ENCODE results near the gene GHRL. TPM values are rescaled to one million over a fixed set of nuclear protein-coding genes. Genes with fewer than 3 reads are reported as not detected.

GHRL gene
- total RNA-seq, 1 donor from 2014 or later, result 2.2 TPM

DNA sequence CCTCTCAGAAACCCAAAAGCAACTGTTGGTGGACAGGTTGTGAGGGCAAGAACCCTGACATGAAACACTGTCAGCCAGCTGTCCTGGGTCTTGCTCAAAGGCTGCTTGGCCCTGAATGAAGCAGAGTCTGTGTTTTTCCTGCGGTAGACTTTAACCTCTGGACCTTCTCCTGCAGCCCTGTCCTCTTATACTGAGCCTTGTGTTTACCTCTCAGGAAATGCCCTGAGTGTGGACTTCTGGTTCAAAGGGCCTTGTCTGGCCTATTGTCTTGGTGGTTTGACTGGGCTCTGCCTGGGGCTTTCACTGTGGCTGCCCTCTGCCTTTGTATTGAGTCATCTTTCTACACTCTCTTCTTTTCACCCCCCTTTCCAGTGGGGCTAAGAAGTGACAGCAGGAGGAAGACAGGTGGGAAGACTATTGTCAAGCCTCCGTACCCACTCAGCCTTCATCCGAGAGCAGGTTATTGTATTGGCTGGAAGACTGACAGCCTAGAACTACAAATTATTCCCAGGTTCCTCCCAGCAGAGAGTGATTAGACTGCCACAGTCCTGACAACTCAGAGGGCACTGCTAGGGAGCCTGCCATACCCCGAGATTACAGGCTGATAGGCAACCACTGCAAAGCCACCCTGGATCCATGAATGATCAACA, 24.7 kb upstream of the GHRL start:
- H3K36me3 ChIP-seq, result peaks cover 65% of the 10 kb centered on the region

DNA sequence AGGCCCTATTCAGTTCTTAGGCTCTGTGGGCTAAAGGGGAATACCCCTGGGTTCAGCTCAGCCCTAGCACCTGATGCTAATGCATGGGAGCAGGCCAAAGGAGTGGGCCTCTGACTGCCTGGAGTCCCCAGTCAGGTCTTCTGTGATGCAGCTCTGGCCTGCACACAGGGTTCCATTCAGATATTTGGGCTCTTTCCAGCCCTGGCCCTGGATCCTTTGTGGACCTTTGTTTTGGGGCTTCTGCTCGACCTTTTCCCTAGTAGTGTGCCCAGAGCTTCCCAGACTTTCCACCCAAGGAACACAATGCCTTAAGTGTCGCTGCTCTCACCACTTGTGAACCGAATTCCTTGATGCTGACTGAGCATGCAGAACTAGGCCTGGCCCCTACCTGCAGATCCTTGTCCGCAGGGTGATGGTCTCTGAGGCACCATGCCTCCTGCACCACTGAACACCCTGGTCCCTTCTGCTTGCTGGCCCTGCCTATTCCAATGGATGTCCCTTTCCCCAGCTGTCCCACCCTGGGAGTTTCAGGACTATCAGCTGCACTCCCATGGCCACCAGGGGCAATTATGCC, 23.1 kb upstream of the GHRL start:
- peaks cover 80% of the 10 kb centered on the region for H3K36me3 ChIP-seq

More for the DNA sequence above, 24.7 kb upstream of the GHRL start:
- DNase-seq (no peak), ATAC-seq (no peak)
- no peaks in the 10 kb centered on the region for H3K27me3 ChIP-seq
- TF ChIP-seq, protein P1, sequence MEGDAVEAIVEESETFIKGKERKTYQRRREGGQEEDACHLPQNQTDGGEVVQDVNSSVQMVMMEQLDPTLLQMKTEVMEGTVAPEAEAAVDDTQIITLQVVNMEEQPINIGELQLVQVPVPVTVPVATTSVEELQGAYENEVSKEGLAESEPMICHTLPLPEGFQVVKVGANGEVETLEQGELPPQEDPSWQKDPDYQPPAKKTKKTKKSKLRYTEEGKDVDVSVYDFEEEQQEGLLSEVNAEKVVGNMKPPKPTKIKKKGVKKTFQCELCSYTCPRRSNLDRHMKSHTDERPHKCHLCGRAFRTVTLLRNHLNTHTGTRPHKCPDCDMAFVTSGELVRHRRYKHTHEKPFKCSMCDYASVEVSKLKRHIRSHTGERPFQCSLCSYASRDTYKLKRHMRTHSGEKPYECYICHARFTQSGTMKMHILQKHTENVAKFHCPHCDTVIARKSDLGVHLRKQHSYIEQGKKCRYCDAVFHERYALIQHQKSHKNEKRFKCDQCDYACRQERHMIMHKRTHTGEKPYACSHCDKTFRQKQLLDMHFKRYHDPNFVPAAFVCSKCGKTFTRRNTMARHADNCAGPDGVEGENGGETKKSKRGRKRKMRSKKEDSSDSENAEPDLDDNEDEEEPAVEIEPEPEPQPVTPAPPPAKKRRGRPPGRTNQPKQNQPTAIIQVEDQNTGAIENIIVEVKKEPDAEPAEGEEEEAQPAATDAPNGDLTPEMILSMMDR (IDR thresholded peaks at IDR 0.05), result no peak
- no peak overlapping the region for H3K4me3 ChIP-seq
- no peak overlapping the region for H3K27ac ChIP-seq
- intact Hi-C loops (cut with DNase I), result no loop called here
- H3K9me3 ChIP-seq, result no peaks in the 10 kb centered on the region
- peaks cover 15% of the 10 kb centered on the region for H3K4me1 ChIP-seq

DNA sequence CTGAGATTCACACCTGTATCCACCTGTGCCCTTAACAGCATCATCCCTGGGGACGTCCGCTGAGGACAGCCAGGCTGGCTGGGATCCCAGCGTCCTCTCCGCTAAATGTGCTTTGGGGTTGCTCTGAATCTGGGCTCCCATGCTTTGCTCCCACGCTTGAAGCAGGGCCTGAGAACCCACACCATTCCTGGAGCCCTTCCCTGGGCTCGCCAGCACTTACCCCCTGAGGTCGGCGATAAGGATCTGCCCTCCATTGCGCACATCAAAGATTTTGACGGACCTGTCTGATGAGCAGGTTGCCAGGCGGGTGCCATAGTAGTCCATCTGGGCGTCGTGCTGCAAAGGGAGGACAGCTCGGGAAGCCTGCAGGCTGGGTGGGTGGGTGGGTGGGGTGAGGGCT, 22.4 kb upstream of the GHRL start:
- no peak overlapping the region for H3K27ac ChIP-seq
- peaks cover 17% of the 10 kb centered on the region for H3K4me1 ChIP-seq
- intact Hi-C loops (cut with DNase I), result no loop called here
- H3K4me3 ChIP-seq, result no peak overlapping the region
- TF ChIP-seq, protein P1 (IDR thresholded peaks at IDR 0.05), result no peak
- ATAC-seq (no peak), DNase-seq (no peak)
- peaks cover 88% of the 10 kb centered on the region for H3K36me3 ChIP-seq
- no peaks in the 10 kb centered on the region for H3K27me3 ChIP-seq
- no peaks in the 10 kb centered on the region for H3K9me3 ChIP-seq

More for the DNA sequence above, 23.1 kb upstream of the GHRL start:
- no peak overlapping the region for H3K4me3 ChIP-seq
- H3K4me1 ChIP-seq, result peaks cover 15% of the 10 kb centered on the region
- DNase-seq (no peak), ATAC-seq (no peak)
- H3K27ac ChIP-seq, result no peak overlapping the region
- no peaks in the 10 kb centered on the region for H3K9me3 ChIP-seq
- intact Hi-C loops (cut with DNase I), result no loop called here
- TF ChIP-seq, protein P1 (IDR thresholded peaks at IDR 0.05), result no peak
- no peaks in the 10 kb centered on the region for H3K27me3 ChIP-seq

DNA sequence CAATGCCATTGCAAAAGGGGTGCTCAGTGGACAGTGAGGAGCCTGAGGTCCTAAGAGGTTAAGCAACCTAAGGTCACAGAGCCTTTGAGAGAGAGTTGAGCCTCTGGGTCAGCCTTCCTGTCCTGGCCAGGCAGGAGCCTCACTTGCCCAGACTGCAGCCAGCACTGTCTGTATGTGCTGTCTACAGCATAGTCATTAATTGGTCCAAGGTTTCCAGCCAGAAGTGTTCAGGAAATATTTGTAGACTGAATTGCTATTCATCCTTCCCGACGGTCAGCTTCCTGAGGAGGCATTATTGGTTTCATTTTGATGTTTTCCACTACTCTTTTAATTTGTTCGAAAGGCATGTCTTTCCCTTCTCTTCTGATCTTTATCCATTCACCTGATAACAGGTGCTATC, 20.1 kb upstream of the GHRL start:
- Histone ChIP-seq H3K36me3 (peaks cover 94% of the 10 kb centered on the region), H3K4me3 (no peak overlapping the region), H3K27ac (no peak overlapping the region), H3K4me1 (peaks cover 5% of the 10 kb centered on the region), H3K27me3 (no peaks in the 10 kb centered on the region), H3K9me3 (no peaks in the 10 kb centered on the region)
- DNase-seq (no peak), ATAC-seq (no peak)
- TF ChIP-seq, protein P1 (IDR thresholded peaks at IDR 0.05), result no peak
- intact Hi-C loops (cut with DNase I), result no loop called here

DNA sequence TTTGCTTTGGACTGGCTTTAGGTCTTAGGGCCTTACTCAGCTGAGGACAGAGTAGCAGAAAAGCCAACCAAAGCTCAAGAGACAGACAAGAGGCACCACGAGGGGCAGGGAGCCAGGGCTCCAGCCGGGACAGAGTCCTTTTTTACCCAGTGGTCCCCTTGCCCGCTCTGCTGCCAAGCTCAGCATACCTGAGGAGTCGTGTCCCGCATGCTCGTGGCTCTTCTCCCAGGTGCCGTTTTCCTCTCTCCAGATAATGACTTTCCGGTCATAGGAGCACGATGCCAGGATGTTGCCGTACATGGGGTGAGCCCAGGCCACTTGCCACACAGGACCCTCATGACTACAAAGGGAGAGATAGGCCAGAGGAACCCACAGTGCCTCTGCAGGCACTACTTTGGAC, 19.6 kb upstream of the GHRL start:
- no peaks in the 10 kb centered on the region for H3K27me3 ChIP-seq
- H3K4me1 ChIP-seq, result peaks cover 5% of the 10 kb centered on the region
- DNase-seq (no peak), ATAC-seq (no peak)
- no peaks in the 10 kb centered on the region for H3K9me3 ChIP-seq
- TF ChIP-seq, protein P1 (IDR thresholded peaks at IDR 0.05), result no peak
- no peak overlapping the region for H3K4me3 ChIP-seq
- intact Hi-C loops (cut with DNase I), result no loop called here
- H3K27ac ChIP-seq, result no peak overlapping the region
- H3K36me3 ChIP-seq, result peaks cover 94% of the 10 kb centered on the region
